Neural cell (in vitro differentiated cells): ENCODE results near the gene LIX1L.

Experiments used
- TF ChIP-seq, protein P1 (sequence below): IDR thresholded peaks from 2 replicates; pipeline ENCODE4 v1.6.1; 2012; ENCODE audit warnings: borderline replicate concordance
- TF ChIP-seq, protein P2 (sequence below): fragments of 450-650 bp; IDR thresholded peaks from 2 replicates; pipeline ENCODE4 v1.5.1; 2014; ENCODE audit warnings: antibody characterized with exemption, mild to moderate bottlenecking, moderate library complexity; ENCODE audit not compliant: poor library complexity, severe bottlenecking

DNA sequence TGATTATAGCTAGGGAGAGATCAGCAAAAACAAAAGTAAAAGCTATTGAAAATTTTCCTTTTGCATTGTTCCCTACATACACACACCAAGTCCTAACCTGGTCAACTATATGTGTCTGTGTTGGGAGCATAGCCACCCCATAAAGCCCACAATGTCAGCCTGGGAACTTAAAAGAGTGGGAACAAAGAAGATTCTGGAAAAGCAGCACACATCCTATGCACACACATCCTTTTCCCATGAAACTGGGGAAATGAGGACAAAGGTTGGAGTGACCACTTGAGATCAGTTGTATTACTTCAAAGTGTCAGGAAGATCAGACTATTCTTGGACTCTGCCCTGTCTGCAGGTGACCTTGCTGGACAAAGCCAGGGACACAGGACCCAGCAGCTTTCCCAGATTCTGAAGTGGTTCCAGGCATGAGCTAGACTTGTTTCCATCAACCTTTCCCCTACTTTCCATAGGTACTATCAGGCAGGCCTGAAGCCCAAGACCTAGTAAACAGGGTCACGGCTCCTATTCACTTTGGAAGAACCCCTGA, 22.7 kb upstream of the LIX1L start:
- TF ChIP-seq, protein P1, sequence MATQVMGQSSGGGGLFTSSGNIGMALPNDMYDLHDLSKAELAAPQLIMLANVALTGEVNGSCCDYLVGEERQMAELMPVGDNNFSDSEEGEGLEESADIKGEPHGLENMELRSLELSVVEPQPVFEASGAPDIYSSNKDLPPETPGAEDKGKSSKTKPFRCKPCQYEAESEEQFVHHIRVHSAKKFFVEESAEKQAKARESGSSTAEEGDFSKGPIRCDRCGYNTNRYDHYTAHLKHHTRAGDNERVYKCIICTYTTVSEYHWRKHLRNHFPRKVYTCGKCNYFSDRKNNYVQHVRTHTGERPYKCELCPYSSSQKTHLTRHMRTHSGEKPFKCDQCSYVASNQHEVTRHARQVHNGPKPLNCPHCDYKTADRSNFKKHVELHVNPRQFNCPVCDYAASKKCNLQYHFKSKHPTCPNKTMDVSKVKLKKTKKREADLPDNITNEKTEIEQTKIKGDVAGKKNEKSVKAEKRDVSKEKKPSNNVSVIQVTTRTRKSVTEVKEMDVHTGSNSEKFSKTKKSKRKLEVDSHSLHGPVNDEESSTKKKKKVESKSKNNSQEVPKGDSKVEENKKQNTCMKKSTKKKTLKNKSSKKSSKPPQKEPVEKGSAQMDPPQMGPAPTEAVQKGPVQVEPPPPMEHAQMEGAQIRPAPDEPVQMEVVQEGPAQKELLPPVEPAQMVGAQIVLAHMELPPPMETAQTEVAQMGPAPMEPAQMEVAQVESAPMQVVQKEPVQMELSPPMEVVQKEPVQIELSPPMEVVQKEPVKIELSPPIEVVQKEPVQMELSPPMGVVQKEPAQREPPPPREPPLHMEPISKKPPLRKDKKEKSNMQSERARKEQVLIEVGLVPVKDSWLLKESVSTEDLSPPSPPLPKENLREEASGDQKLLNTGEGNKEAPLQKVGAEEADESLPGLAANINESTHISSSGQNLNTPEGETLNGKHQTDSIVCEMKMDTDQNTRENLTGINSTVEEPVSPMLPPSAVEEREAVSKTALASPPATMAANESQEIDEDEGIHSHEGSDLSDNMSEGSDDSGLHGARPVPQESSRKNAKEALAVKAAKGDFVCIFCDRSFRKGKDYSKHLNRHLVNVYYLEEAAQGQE: no peak
- TF ChIP-seq, protein P2, sequence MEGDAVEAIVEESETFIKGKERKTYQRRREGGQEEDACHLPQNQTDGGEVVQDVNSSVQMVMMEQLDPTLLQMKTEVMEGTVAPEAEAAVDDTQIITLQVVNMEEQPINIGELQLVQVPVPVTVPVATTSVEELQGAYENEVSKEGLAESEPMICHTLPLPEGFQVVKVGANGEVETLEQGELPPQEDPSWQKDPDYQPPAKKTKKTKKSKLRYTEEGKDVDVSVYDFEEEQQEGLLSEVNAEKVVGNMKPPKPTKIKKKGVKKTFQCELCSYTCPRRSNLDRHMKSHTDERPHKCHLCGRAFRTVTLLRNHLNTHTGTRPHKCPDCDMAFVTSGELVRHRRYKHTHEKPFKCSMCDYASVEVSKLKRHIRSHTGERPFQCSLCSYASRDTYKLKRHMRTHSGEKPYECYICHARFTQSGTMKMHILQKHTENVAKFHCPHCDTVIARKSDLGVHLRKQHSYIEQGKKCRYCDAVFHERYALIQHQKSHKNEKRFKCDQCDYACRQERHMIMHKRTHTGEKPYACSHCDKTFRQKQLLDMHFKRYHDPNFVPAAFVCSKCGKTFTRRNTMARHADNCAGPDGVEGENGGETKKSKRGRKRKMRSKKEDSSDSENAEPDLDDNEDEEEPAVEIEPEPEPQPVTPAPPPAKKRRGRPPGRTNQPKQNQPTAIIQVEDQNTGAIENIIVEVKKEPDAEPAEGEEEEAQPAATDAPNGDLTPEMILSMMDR: no peak
